T-helper 2 cell treated with Interferon-gamma antibody and Interleukin-4, amounts not matched to agents 5 μg/mL and 100 μg/mL, for 36 hours (primary cell): ENCODE measurements around the gene NECTIN1.

ENCODE experiments used
- DNase-seq: peaks from one replicate; pipeline ENCODE4 v3.0.0; 2021; ENCODE audit warnings: low spot score
- H3K27ac Mint-ChIP-seq: one replicate; pipeline ENCODE4 v1.8.0; 2021; ENCODE audit warnings: mild to moderate bottlenecking, mixed read lengths
- H3K27me3 Mint-ChIP-seq: one replicate; pipeline ENCODE4 v1.8.0; 2021; ENCODE audit warnings: low read depth, mixed read lengths
- H3K36me3 Mint-ChIP-seq: one replicate; pipeline ENCODE4 v1.8.0; 2021; ENCODE audit warnings: low read depth, mixed read lengths
- H3K4me1 Mint-ChIP-seq: one replicate; pipeline ENCODE4 v1.8.0; 2021; ENCODE audit warnings: low read depth, mixed read lengths
- H3K4me3 Mint-ChIP-seq: one replicate; pipeline ENCODE4 v1.8.0; 2022; ENCODE audit warnings: mild to moderate bottlenecking, moderate library complexity, mixed read lengths
- H3K9me3 Mint-ChIP-seq: one replicate; pipeline ENCODE4 v1.8.0; 2021; ENCODE audit warnings: mixed read lengths

NECTIN1 gene

GRCh38 chr11:119590651-119591351, 138.2 kb downstream of the NECTIN1 start:
- no peak overlapping the region for H3K27ac Mint-ChIP-seq
- no peaks in the 10 kb centered on the region for H3K9me3 Mint-ChIP-seq
- no peak for DNase-seq
- H3K4me3 Mint-ChIP-seq = no peak overlapping the region
- H3K27me3 Mint-ChIP-seq = peaks cover 23% of the 10 kb centered on the region
- H3K4me1 Mint-ChIP-seq = peaks cover 11% of the 10 kb centered on the region
- no peaks in the 10 kb centered on the region for H3K36me3 Mint-ChIP-seq

GRCh38 chr11:119589001-119589400, 140.0 kb downstream of the NECTIN1 start:
- H3K27me3 Mint-ChIP-seq = peaks cover 31% of the 10 kb centered on the region
- no peak for DNase-seq
- no peaks in the 10 kb centered on the region for H3K9me3 Mint-ChIP-seq
- no peaks in the 10 kb centered on the region for H3K36me3 Mint-ChIP-seq
- H3K4me3 Mint-ChIP-seq = no peak overlapping the region
- no peak overlapping the region for H3K27ac Mint-ChIP-seq
- peaks cover 14% of the 10 kb centered on the region for H3K4me1 Mint-ChIP-seq
